ENCODE data around the gene CTNNA2.

- TF ChIP-seq CTCF (conservative IDR thresholded peaks at IDR 0.05) (no peak), EZH2 (IDR thresholded peaks at IDR 0.05; ENCODE audit: low read depth) (no peak)
These were observed 127.2 kb downstream of the CTNNA2 start for GRCh38 chr2:79640001-79640400.

All from PC-9 (cell line).